IPS-18c (cell line): ENCODE measurements around the gene FAM25A.
"Not testable (repeated sequence)": the region's sequence is repeated elsewhere in the genome, so short reads cannot be mapped to it uniquely, and the experiment has no call there.

Experiments
- H3K4me3 ChIP-seq: 2 replicates; pipeline ENCODE4 v1.7.0; 2013; ENCODE audit warnings: low read depth, mild to moderate bottlenecking, low read length, moderate library complexity; ENCODE audit not compliant: insufficient read depth
- H3K9me3 ChIP-seq: one replicate; pipeline ENCODE4 v1.6.1; 2013; ENCODE audit warnings: mild to moderate bottlenecking, low read length, moderate library complexity; ENCODE audit not compliant: control insufficient read depth, insufficient read depth

The FAM25A gene

DNA sequence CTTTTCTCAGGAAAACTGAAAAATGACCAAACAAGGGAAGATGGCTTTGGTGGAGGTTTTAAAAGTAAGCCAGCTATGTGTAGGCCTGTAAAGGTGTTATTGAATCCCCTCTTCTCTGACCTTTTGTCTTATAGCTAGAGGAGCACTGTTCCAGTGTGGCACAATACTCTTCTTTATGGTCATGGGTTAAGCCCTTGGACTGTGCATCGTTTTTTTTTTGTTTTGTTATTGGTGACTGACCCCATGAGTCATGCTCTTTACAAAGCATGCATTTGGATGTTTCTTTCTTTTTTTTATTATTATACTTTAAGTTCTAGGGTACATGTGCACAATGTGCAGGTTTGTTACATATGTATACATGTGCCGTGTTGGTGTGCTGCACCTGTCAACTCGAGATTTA lies 19.6 kb upstream of the FAM25A start:
- Histone ChIP-seq H3K9me3 (no peaks in the 10 kb centered on the region), H3K4me3 (no peak overlapping the region)

DNA sequence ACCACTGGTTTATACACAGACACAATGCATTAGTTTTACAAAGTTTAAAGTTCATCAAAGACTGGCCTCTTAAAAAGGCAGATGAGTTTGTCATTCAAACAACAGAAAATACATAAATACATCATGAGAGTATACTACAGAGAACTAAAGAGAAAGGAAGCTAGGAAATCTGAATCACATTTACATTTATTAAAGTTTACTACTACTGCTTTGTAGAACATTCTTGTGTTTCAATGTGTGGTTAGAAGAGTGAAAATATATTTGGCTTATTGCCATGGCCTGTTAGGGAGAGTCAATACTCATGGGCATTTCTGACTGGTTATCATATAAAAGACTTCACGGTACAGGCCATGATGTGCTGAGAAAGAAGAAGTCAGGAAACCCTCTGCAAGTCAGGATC lies 13.0 kb upstream of the FAM25A start:
- not testable (repeated sequence) for H3K9me3 ChIP-seq, H3K4me3 ChIP-seq

DNA sequence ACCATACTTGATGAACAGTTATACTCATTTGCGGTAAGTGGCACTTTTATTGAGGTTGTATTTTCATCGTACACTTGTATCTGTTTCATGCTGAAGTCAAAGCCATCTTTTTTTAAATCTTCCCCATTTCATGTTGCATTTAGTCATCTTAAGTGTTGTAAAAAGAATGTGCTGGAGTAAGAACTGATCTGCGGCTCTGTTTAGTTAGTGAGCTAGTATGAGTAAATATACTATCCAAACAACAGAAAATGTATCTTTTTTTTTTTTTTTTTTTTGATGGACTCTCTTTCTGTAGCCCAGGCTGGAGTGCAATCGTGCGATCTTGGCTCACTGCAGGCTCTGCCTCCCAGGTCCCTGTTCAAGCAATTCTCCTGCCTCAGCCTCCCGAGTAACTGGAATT lies 12.4 kb upstream of the FAM25A start:
- H3K9me3 ChIP-seq, H3K4me3 ChIP-seq: not testable (repeated sequence)

DNA sequence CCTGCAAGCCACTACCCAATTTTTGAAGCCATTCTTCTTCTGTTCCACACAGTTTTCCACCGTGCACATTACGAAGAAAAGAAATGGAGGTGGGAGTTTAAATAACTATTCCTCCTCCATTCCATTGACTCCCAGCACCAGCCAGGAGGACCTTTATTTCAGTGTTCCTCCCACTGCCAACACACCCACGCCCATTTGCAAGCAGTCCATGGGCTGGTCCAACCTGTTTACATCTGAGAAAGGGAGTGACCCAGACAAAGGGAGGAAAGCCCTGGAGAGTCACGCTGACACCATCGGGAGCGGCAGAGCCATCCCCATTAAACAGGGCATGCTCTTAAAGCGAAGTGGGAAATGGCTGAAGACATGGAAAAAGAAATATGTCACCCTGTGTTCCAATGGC lies 11.8 kb upstream of the FAM25A start:
- H3K4me3 ChIP-seq = not testable (repeated sequence)

DNA sequence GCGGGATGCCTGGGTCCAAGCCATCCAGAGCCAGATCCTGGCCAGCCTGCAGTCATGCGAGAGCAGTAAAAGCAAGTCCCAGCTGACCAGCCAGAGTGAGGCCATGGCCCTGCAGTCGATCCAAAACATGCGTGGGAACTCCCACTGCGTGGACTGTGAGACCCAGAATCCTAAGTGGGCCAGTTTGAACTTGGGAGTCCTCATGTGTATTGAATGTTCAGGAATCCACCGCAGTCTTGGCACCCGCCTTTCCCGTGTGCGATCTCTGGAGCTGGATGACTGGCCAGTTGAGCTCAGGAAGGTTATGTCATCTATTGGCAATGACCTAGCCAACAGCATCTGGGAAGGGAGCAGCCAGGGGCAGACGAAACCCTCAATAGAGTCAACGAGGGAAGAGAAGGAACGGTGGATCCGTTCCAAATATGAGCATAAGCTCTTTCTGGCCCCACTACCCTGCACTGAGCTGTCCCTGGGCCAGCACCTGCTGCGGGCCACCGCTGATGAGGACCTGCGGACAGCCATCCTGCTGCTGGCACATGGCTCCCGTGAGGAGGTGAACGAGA lies 10.9 kb upstream of the FAM25A start:
- not testable (repeated sequence) for H3K4me3 ChIP-seq, H3K9me3 ChIP-seq

More for the DNA sequence above, 11.8 kb upstream of the FAM25A start:
- not testable (repeated sequence) for H3K9me3 ChIP-seq

DNA sequence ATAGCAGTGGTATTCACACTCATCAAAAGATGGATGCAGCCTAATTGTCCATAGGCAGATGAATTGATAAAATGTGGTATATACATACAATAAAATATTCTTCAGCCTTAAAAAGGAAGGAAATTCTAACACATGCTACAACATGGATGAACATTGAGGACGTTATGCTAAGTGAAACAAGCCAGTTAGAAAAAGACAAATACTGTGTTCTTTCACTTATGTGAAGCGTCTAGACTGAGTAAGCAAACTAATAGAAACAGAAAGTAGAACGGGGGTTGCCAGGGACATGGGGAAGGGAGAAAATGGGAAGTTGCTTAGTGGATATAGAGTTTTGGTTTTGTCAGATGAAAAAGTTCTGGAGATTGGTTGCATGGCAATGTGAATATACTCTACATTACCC lies 6.6 kb upstream of the FAM25A start:
- not testable (repeated sequence) for H3K4me3 ChIP-seq, H3K9me3 ChIP-seq

DNA sequence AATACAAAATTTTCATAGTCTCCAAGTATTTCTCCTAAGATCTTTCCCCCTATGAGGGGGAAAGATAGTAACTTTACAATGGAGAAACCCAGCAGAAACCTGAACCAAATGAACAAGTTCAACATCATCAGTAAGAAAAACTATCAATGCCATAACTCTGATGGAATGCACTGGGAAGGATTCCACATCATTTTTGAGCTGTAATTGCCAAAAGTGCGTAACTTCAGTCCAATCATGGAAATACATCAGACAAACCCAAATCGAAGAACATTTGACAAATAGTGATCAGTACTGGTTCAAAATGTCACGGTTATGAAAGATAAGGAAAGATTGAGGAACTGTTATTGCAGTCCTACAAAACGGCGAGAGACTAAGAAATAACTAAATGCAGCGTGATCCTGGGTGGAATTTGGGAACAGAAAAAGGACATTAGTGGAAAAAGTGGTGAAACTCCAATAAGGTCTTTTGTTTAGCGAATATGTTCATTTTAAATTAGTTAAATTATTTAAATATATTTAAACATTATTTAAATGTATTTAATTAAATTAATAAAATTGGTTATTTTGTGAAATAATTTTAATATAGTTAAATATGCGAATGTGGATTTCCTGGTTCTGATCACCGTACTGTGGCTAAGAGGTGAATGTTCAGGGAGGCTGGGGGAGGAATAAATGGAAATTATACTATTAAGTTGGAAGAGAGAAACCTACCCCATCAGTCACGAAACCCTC lies 4.9 kb upstream of the FAM25A start:
- not testable (repeated sequence) for H3K4me3 ChIP-seq, H3K9me3 ChIP-seq

DNA sequence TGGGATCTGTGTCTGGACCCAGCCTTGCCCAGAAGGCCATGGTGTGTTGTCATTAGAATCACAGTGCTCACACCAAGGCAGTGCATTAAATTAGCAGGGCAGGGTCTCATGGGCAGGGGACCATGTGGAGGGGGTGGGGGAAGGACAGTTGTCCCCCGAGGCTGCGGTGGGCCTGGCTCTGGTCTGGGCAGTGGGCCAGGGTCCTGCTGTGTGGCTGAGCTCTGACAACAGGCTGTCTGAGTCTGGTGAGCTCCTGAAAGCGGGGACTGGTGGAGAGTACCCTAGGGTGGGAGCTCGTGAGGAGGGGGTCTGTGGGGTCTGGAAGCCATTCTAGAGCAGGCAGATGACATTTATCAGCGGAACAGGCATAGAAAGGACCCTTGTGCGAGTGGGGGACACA lies 2.0 kb upstream of the FAM25A start:
- H3K4me3 ChIP-seq, H3K9me3 ChIP-seq: not testable (repeated sequence)

DNA sequence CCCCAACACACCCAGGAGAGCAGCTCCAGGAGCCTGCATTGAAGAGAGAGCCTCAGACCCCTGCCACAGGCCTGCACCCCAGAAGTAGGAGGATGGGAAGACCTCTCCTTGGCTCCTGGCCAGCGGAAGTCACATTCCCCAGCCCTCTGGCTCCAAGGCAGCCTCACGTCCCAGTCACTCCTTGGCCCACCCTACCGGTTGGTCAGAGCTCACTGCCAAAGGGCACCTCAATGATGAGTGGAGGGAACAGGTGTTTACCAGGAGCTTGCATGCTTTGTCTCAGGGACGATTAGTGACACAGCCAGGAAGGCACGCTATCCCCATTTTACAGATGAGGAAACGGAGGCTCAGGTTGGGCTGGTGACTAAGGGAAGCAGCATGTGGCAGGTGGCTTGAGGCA lies 1.0 kb upstream of the FAM25A start:
- not testable (repeated sequence) for H3K4me3 ChIP-seq, H3K9me3 ChIP-seq

DNA sequence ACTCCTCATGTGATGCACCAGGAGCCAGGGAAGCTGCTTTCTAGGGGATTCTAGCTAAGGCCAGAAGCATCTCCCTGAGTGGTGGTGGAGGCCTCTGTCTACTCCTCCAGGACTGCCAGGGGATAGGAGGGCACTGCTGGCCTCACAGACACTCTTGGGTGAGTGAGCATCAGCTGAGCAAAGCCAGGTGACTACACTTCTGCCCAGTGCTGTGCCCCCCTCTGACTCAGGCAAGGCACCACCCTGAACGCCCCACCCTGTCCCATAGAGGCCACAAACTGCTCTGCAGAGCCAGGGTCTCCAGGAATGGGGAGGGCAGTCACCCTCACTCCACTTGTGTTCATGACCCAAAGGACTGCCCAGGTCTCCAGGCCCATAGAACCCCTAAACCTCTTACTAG lies 590 bp upstream of the FAM25A start:
- not testable (repeated sequence) for H3K4me3 ChIP-seq

DNA sequence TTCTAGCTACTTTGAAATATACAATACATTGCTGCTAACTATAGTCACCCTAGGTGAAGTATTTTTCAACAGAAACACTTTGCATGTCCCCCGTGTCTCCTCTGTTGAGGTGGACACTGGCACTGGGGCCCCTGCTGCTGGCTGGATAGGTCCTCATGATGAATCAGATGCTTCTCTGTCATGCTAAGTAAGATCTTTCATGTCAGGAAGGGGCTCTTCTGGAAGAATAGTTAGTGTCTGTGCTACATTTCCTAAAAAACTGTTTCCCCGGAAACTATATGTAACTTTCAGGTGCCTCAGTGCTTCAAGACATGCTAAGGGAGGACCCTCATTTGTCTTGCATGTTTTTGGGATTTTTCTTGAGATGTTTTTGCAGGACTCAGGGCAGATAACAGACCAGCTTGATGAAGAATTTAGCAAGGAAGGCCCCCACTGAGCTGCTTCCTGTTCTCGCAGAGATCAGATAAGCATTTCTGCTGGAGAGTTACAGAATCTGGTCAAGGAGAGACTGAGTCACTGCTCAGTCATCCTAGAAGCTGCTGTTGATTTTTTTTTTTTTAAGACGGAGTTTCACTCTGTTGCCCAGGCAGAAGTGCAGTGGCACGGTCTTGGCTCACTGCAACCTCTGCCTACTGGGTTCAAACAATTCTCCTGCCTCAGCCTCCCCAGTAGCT lies 5.3 kb downstream of the FAM25A start:
- H3K9me3 ChIP-seq, H3K4me3 ChIP-seq: not testable (repeated sequence)

More for the DNA sequence above, 590 bp upstream of the FAM25A start:
- H3K9me3 ChIP-seq = not testable (repeated sequence)

DNA sequence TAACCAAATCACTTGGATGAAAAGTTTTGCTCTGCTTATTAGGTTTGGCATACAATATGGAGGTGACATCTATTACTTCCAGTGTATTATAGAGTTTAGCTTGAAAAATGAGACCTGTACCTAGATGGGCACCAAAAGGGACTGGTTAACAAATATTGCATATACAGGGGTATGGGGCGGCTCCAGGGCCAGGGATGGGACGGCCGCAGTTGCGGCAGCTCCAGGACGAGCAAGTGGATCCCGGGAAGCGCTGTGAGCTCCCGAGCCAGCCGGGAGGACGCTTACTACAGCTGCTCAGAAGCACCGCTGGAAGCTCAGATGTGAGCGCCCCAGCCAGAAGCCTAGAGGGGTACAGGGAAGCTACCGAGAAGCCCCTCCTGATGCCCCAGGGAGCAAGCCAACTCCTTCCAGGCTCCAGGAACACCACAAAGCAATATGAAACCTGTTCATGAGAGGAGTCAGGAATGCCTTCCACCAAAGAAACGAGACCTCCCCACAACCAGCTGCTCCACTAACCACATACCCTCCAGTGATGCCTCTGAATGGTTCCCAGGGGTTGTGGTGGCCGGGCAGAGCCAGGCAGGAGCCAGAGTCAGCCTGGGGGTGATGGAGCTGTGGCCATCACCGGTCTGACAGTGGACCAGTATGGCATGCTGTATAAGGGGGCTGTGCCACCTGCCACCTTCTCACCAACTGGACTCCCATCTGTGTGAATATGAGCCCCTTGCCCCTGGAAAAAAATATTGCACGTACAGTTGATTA lies 6.8 kb downstream of the FAM25A start:
- H3K9me3 ChIP-seq, H3K4me3 ChIP-seq: not testable (repeated sequence)

DNA sequence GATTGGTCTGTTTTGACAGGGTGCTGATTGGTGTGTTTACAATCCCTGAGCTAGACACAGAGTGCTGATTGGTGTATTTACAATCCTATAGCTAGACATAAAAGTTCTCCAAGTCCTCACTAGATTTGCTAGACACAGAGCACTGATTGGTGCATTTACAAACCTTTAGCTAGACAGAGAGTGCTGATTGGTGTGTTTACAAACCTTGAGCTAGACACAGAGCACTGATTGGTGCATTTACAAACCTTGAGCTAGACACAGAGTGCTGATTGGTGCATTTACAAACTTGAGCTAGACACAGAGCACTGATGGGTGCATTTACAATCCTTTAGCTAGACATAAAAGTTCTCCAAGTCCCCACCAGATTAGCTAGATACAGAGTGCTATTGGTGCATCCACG lies 10.3 kb downstream of the FAM25A start:
- H3K9me3 ChIP-seq, H3K4me3 ChIP-seq: not testable (repeated sequence)

DNA sequence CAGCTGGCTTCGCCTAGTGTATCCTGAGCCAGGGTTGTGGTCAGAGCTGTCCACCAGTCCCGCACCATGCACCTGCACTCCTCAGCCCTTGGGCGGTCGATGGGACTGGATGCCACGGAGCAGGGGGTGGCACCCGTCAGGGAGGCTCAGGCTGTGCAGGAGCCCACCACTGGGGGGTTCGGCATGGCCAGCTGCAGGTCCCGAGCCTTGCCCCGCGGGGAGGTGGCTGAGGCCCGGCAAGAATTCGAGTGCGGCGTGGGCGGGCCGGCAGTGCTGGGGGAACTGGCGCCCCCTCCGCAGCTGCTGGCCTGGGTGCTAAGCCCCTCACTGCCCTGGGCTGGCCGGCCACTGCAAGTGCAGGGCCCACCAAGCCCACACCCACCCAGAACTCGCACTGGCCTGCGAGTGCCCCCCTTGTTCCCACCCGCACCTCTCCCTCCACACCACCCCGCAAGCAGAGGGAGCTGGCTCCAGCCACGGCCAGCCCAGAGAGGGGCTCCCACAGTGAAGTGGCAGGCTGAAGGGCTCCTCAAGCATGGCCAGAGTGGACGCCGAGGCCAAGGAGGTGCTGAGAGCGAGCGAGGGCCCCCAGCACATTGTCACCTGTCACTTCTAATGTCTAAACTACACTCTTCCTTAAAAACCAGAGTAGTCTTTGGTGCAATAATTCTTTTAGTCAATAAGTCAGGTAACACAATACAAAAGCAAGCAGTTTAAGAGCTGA lies 11.0 kb downstream of the FAM25A start:
- H3K4me3 ChIP-seq = no peak overlapping the region
- peaks cover 3% of the 10 kb centered on the region for H3K9me3 ChIP-seq

DNA sequence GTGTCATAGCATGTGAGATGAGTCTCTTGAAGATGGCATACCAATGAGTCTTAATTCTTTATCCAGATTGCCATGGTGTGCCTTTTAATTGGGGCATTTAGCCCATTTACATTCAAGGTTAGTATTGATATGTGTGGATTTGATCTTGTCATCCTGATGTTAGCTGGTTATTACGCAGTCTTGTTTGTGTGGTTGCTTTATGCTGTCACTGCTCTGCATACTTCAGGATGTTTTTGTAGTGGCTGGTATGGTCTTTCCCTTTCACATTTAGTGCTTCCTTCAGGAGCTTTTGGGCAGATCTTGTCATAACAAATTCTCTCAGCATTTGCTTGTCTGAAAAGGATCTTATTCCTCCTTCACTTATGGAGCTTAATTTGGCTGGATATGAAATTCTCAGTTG lies 16.5 kb downstream of the FAM25A start:
- Histone ChIP-seq H3K9me3 (peaks cover 2% of the 10 kb centered on the region), H3K4me3 (no peak overlapping the region)

DNA sequence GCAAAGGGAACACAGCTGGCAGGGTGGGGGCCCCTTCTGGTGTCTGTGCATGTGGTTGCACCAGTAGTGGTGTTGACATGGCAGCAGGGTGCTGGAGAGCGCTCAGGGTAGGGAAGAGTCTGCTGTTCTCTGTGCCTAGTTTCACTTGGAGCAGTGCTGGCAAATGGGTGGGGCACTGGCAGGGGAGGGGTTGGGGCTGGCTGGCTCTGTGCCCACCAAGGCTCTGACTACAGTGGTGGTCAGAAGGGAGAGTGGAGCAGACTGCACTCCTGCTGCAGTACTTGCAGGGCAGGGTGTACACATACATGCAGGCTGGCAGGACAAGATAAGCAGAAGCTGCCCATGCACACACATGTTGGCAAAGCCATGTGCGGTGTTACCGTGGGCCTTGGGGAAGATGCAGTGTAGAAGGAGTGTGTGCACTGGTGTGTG lies 18.2 kb downstream of the FAM25A start:
- Histone ChIP-seq H3K9me3 (peaks cover 2% of the 10 kb centered on the region), H3K4me3 (no peak overlapping the region)

DNA sequence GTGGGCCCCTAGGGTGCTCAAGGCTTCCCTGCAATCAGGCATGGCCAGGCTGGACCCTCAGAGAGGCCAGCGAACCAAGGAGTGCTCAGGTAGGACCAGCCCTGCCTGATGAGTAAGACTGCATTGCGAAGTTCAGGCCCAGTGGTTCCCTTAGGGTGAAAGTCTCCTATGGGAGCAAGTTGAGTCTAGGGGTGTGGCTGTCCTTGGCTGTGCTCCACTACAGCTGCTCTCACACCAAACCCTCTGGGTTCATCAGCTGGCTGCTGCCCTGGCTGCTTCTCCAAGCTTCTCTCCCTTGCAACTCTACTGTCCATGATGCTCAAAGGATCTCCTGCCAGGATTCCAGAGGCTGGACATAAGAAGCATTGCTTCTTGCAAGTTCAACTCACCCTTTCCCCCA lies 18.7 kb downstream of the FAM25A start:
- H3K4me3 ChIP-seq = no peak overlapping the region
- peaks cover 2% of the 10 kb centered on the region for H3K9me3 ChIP-seq
